ENCODE results near the gene OPTC.

OPTC gene

GRCh38 chr1:203526572-203526971, 32.6 kb downstream of the OPTC start:
- no peak for TF ChIP-seq CTCF (IDR thresholded peaks at IDR 0.05; ENCODE audit: low read depth, low read length)
- no peak for DNase-seq (ENCODE audit: extremely low read depth, low read depth)

GRCh38 chr1:203527013-203527412, 33.1 kb downstream of the OPTC start:
- no peak for TF ChIP-seq CTCF (IDR thresholded peaks at IDR 0.05; ENCODE audit: low read depth, low read length)
- DNase-seq (ENCODE audit: extremely low read depth, low read depth): no peak

GRCh38 chr1:203528063-203528462, 34.1 kb downstream of the OPTC start:
- TF ChIP-seq CTCF (IDR thresholded peaks at IDR 0.05; ENCODE audit: low read depth, low read length): no peak

GRCh38 chr1:203528976-203529835, 35.3 kb downstream of the OPTC start:
- TF ChIP-seq CTCF (IDR thresholded peaks at IDR 0.05; ENCODE audit: low read depth, low read length): no peak
- DNase-seq (ENCODE audit: extremely low read depth, low read depth): no peak

More at GRCh38 chr1:203528063-203528462, 34.1 kb downstream of the OPTC start:
- DNase-seq (ENCODE audit: extremely low read depth, low read depth): no peak

GRCh38 chr1:203531063-203531462, 37.1 kb downstream of the OPTC start:
- no peak for TF ChIP-seq CTCF (IDR thresholded peaks at IDR 0.05; ENCODE audit: low read depth, low read length)
- DNase-seq (ENCODE audit: extremely low read depth, low read depth): no peak

GRCh38 chr1:203534012-203534411, 40.1 kb downstream of the OPTC start:
- DNase-seq (ENCODE audit: extremely low read depth, low read depth): no peak
- no peak for TF ChIP-seq CTCF (IDR thresholded peaks at IDR 0.05; ENCODE audit: low read depth, low read length)

GRCh38 chr1:203534526-203534925, 40.6 kb downstream of the OPTC start:
- TF ChIP-seq CTCF (IDR thresholded peaks at IDR 0.05; ENCODE audit: low read depth, low read length): no peak
- DNase-seq (ENCODE audit: extremely low read depth, low read depth): no peak

Data from AG09319 (cell line).